Ascending aorta (tissue), 2 donors: ENCODE results near the gene UTRN. TPM values are rescaled to one million over a fixed set of nuclear protein-coding genes. Genes with fewer than 3 reads are reported as not detected.

ENCODE experiments used
- DNase-seq, 2 donors: peaks; one replicate each; pipeline ENCODE4 v3.0.0-alpha.2; 2019; ENCODE audit warnings: low spot score in 2 of 2
- H3K27ac ChIP-seq, 2 donors: fragments of 200-600 bp; sonication (generic); one replicate each; pipeline ENCODE4 v1.5.1; 2016 to 2017; ENCODE audit warnings: mild to moderate bottlenecking in 1 of 2
- H3K27me3 ChIP-seq: fragments of 200-600 bp; sonication (generic); one replicate; pipeline ENCODE4 v1.5.1; 2017
- H3K36me3 ChIP-seq, 2 donors: fragments of 200-600 bp; sonication (generic); one replicate each; pipeline ENCODE4 v1.5.1; 2016
- H3K4me1 ChIP-seq, 2 donors: fragments of 200-600 bp; sonication (generic); one replicate each; pipeline ENCODE4 v1.5.1; 2016 to 2017; ENCODE audit warnings: mild to moderate bottlenecking in 1 of 2
- H3K4me3 ChIP-seq, 2 donors: fragments of 200-600 bp; sonication (generic); one replicate each; pipeline ENCODE4 v1.5.1; 2016 to 2017; ENCODE audit warnings: mild to moderate bottlenecking in 1 of 2
- H3K9me3 ChIP-seq, 2 donors: fragments of 200-600 bp; sonication (generic); one replicate each; pipeline ENCODE4 v1.5.1; 2016
- intact Hi-C: fragments of 100-400 bp; cut with DNase I; formaldehyde crosslinking; loops from one replicate; pipeline ENCODE4 v1.15.1; 2023
- total RNA-seq: library from RNA; depleted of rRNA; stranded (reverse); fragments of >200 nt; gene quantifications from one replicate; pipeline ENCODE4 v1.1.0, GENCODE V29; 2016
- TF ChIP-seq, protein P1 (sequence below), 3 experiments: fragments of 200-600 bp in 2 of 3; fragments of 450-650 bp in 1 of 3; sonication (generic) in 2 of 3; IDR thresholded peaks; one replicate each; pipeline ENCODE4 v1.5.1; 2016 to 2019; ENCODE audit warnings: antibody characterized with exemption in 3 of 3, mild to moderate bottlenecking in 1 of 3, moderate library complexity in 1 of 3

The UTRN gene
- total RNA-seq, 1 donor from 2014 or later, result 69.9 TPM

DNA sequence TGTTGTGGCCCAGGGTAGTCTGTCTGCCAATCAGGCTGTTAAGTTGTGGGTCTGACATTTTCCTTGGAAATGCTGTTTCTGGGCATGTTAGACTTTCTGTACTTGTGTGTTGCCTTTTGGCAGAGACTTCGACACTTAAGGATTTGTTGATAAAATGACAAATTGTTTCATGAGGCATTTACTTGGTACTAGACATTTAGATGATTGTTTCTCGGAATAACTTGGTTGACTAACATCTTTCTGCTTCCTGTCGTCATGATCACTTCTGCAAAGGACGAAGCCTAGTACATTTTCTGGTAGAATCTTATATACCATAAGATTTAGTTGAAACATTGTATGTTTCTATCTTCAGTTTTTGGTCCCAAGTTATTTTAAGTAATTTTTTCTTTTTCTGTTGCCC is 34.1 kb downstream of the UTRN start:
- intact Hi-C loops, result no loop called here
- Histone ChIP-seq H3K27me3 (no peaks in the 10 kb centered on the region), H3K27ac (no peak overlapping the region), H3K4me3 (no peak overlapping the region), H3K4me1 (peaks cover 10 to 27% of the 10 kb centered on the region in 2 donors), H3K36me3 (no peaks in the 10 kb centered on the region), H3K9me3 (no peaks in the 10 kb centered on the region)
- no peak for DNase-seq
- TF ChIP-seq, protein P1, sequence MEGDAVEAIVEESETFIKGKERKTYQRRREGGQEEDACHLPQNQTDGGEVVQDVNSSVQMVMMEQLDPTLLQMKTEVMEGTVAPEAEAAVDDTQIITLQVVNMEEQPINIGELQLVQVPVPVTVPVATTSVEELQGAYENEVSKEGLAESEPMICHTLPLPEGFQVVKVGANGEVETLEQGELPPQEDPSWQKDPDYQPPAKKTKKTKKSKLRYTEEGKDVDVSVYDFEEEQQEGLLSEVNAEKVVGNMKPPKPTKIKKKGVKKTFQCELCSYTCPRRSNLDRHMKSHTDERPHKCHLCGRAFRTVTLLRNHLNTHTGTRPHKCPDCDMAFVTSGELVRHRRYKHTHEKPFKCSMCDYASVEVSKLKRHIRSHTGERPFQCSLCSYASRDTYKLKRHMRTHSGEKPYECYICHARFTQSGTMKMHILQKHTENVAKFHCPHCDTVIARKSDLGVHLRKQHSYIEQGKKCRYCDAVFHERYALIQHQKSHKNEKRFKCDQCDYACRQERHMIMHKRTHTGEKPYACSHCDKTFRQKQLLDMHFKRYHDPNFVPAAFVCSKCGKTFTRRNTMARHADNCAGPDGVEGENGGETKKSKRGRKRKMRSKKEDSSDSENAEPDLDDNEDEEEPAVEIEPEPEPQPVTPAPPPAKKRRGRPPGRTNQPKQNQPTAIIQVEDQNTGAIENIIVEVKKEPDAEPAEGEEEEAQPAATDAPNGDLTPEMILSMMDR (IDR thresholded peaks at IDR 0.05), result no peak

DNA sequence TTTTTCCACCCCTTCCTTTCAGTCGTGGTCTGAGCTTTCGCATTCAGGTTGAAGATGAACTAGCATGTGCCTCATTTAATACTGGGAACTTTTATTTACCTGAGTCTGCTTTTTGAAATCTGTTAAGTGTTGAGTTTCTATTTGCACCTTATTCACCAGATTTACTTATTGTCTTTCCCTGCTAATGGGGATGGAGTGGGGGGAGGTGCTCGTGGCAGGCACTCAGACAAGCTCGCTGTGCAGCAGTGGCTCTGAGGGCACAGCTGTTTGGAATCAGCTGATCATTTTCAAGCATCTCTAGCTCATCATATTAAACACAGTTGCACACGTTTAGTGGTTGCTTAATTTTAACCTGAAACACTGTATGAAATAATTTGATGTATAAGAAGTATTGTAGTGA is 35.6 kb downstream of the UTRN start:
- no peak for DNase-seq
- H3K36me3 ChIP-seq, result no peaks in the 10 kb centered on the region

DNA sequence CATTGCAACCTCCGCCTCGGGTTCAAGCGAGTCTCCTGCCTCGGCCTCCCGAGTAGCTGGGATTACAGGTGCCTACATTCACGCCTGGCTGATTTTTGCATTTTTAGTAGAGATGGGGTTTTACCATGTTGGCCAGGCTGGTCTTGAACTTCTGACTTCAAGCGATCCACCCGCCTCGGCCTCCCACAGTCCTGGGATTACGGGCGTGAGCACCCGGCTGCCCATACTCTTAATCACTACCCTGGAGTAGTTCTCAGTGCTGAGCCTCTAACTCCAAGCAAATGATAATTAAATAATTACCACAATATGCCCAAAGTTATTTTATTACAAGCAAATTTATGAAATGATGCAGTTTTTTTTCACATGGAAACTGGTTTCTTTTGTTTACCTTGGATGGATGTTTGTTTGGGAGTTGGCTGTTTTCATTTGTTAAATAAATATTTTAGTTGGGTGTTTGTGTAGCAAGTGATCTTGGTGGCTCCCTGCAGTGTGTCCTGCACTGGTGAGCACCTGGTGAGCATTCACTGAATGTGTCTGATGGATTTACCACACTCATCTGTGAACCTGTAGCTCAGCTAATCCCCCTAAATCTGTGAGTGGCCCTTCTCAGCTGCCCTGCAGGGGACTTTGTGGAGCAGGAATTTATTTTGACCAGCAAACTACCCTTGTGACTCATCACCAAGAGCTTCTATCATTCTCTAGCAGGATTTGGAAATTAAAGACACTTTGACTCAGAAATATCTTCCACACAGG is 36.9 kb downstream of the UTRN start:
- TF ChIP-seq, protein P1 (IDR thresholded peaks at IDR 0.05), result no peak
- Histone ChIP-seq H3K4me3 (no peak overlapping the region), H3K4me1 (peaks cover 3 to 16% of the 10 kb centered on the region in 2 donors), H3K27ac (no peak overlapping the region), H3K27me3 (no peaks in the 10 kb centered on the region), H3K9me3 (no peaks in the 10 kb centered on the region), H3K36me3 (no peaks in the 10 kb centered on the region)
- DNase-seq, result no peak
- intact Hi-C loops, result no loop called here

More for the DNA sequence above, 35.6 kb downstream of the UTRN start:
- intact Hi-C loops, result no loop called here
- Histone ChIP-seq H3K27ac (no peak overlapping the region), H3K4me1 (peaks cover 3 to 16% of the 10 kb centered on the region in 2 donors), H3K9me3 (no peaks in the 10 kb centered on the region), H3K4me3 (no peak overlapping the region), H3K27me3 (no peaks in the 10 kb centered on the region)
- TF ChIP-seq, protein P1 (IDR thresholded peaks at IDR 0.05), result no peak

DNA sequence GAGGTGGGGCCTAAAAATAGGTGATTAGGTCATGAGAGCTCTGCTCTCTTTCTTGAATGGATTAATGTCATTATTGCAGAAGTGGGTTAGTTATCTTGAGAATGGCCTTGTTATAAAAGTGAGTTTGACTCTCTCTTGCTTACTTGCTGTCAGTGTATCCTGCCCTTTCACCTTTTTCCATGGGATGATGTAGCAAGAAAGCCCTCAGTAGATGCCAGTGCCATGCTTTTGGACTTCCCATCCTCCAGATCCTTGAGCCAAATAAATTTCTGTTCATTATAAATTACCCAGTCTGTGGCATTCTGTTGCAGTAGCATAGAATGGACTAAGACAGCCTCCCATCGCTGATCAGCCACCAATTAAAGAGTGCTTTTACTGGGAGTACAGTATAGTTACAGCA is 40.1 kb downstream of the UTRN start:
- Histone ChIP-seq H3K36me3 (no peaks in the 10 kb centered on the region), H3K27ac (no peak overlapping the region), H3K4me1 (peaks cover 3 to 5% of the 10 kb centered on the region in 2 donors), H3K4me3 (no peak overlapping the region), H3K27me3 (no peaks in the 10 kb centered on the region), H3K9me3 (no peaks in the 10 kb centered on the region)
- TF ChIP-seq, protein P1 (IDR thresholded peaks at IDR 0.05), result no peak
- DNase-seq, result no peak
- intact Hi-C loops, result no loop called here

DNA sequence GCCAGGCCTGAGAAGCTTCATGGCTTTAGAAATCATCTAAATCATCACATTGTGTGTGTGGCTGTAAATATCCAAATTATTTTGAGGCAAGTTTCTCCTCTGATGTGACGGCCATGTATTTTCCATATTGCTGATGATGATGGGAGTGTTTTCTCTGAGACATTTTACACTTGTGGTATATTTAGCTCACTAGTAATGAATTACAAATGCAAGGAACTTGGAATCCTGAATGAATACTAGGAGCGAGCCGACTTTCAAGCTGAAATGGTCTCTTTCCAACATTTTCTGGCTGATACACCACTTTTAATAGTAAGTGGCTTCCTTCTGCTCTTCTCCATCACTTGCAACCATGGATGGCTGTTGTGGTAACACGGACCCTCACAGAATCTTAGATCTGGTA is 41.3 kb downstream of the UTRN start:
- H3K4me3 ChIP-seq, result no peak overlapping the region
- no peaks in the 10 kb centered on the region for H3K9me3 ChIP-seq
- TF ChIP-seq, protein P1 (IDR thresholded peaks at IDR 0.05), result no peak
- intact Hi-C loops, result no loop called here
- no peaks in the 10 kb centered on the region for H3K27me3 ChIP-seq
- no peak for DNase-seq
- H3K36me3 ChIP-seq, result no peaks in the 10 kb centered on the region
- H3K27ac ChIP-seq, result peak overlapping the region in 1 of 2 donors; percentile 19
- peaks cover 3 to 5% of the 10 kb centered on the region in 2 donors for H3K4me1 ChIP-seq
